HCT116 (cell line): ENCODE results near the gene FSCN2. TPM values are rescaled to one million over a fixed set of nuclear protein-coding genes. Genes with fewer than 3 reads are reported as not detected.

Experiments
- ATAC-seq: fragments of 200-7000 bp; cut with Tn5 transposase; 2 replicates; pipeline ENCODE4 v1.9.1; 2020; ENCODE audit warnings: mild to moderate bottlenecking, moderate library complexity
- BruUV-seq: library from RNA; stranded (reverse); fragments of 400-500 nt; replicated peaks from 2 replicates; lab custom pipeline; 2021; lab: Mats Ljungman, UMichigan
- CTCF ChIA-PET: fragments of 300-600 bp; sonication (Branson Sonifier 250); formaldehyde crosslinking; loops from one replicate; lab custom pipeline; 2021; ENCODE audit warnings: antibody characterized with exemption; lab: Charles Lee
- POLR2A ChIA-PET: fragments of 300-600, 350-600 bp; sonication (Branson Sonifier 250); formaldehyde crosslinking; loops from one replicate; lab custom pipeline; 2021; ENCODE audit warnings: antibody characterized with exemption; lab: Charles Lee
- RAD21 ChIA-PET, 2 experiments: fragments of 300-600 bp; sonication (Branson Sonifier 250); formaldehyde crosslinking; loops; one replicate each; lab custom pipeline; 2023; ENCODE audit warnings: low total read pairs in 2 of 2; ENCODE audit not compliant: uncharacterized antibody in 2 of 2, unreplicated experiment in 2 of 2, low non-redundant PET in 1 of 2; lab: Charles Lee
- DNase-seq: peaks from one replicate; pipeline ENCODE4 v3.0.0-alpha.2; 2010; ENCODE audit warnings: low read depth, low spot score
- H2AFZ ChIP-seq: fragments of 200-600 bp; shearing (Covaris generic), sonication (generic); 2 replicates; pipeline ENCODE4 v1.6.1; 2017; ENCODE audit warnings: low read depth, mixed run types, mixed read lengths, antibody characterized with exemption, low read length; ENCODE audit not compliant: poor library complexity, severe bottlenecking
- H3K27ac ChIP-seq: 2 replicates; pipeline ENCODE4 v1.5.1; 2012; ENCODE audit warnings: low read depth, low read length
- H3K27me3 ChIP-seq: fragments of 200-600 bp; sonication (generic); 2 replicates; pipeline ENCODE4 v1.6.1; 2016; ENCODE audit warnings: mixed run types, low read length, mixed read lengths; ENCODE audit not compliant: insufficient read depth
- H3K36me3 ChIP-seq, 2 experiments: fragments of 200-500 bp in 1 of 2; fragments of 200-600 bp in 1 of 2; sonication (Bioruptor generic) in 1 of 2; sonication (generic) in 1 of 2; 2 replicates each; pipeline versions ENCODE4 v1.5.1 to v1.6.1; 2014 to 2016; ENCODE audit warnings: low read length in 2 of 2, inconsistent platforms in 1 of 2, mixed read lengths in 1 of 2, mixed run types in 1 of 2; ENCODE audit not compliant: insufficient read depth in 2 of 2, control insufficient read depth in 1 of 2
- H3K4me1 ChIP-seq, 2 experiments: fragments of 200-600 bp in 1 of 2; sonication (generic) in 1 of 2; 2 replicates each; pipeline versions ENCODE4 v1.5.1 to v1.6.1; 2012 to 2017; ENCODE audit warnings: low read length in 2 of 2, inconsistent platforms in 1 of 2, mild to moderate bottlenecking in 1 of 2, mixed read lengths in 1 of 2, mixed run types in 1 of 2, moderate library complexity in 1 of 2; ENCODE audit not compliant: insufficient read depth in 2 of 2, control insufficient read depth in 1 of 2
- H3K4me2 ChIP-seq: fragments of 200-600 bp; sonication (generic); 2 replicates; pipeline ENCODE4 v1.6.1; 2017; ENCODE audit warnings: mixed run types, low read length, mixed read lengths
- H3K4me3 ChIP-seq, 2 experiments: fragments of 200-600 bp in 1 of 2; sonication (generic) in 1 of 2; replicated peaks in 1 of 2; 2 replicates each; pipeline ENCODE4 v1.5.1; 2011 to 2016; ENCODE audit warnings: low read length in 2 of 2, control low read depth in 1 of 2, low read depth in 1 of 2, mild to moderate bottlenecking in 1 of 2, mixed read lengths in 1 of 2, mixed run types in 1 of 2
- H3K79me2 ChIP-seq: fragments of 200-600 bp; sonication (generic); 2 replicates; pipeline ENCODE4 v1.6.1; 2017; ENCODE audit warnings: mild to moderate bottlenecking, mixed run types, low read length, moderate library complexity, mixed read lengths; ENCODE audit not compliant: insufficient read depth
- H3K9ac ChIP-seq: fragments of 200-600 bp; sonication (generic); 2 replicates; pipeline ENCODE4 v1.6.1; 2016; ENCODE audit warnings: low read length, mixed read lengths
- H3K9me2 ChIP-seq: fragments of 200-600 bp; sonication (generic), shearing (Covaris generic); 2 replicates; pipeline ENCODE4 v1.6.1; 2017; ENCODE audit warnings: mixed run types, mild to moderate bottlenecking, moderate library complexity; ENCODE audit not compliant: insufficient read depth
- H3K9me3 ChIP-seq, 2 experiments: fragments of 200-500 bp in 1 of 2; fragments of 200-600 bp in 1 of 2; sonication (Bioruptor generic) in 1 of 2; sonication (generic) in 1 of 2; 2 replicates each; pipeline ENCODE4 v1.6.1; 2014 to 2017; ENCODE audit warnings: low read length in 2 of 2, mixed read lengths in 2 of 2, inconsistent platforms in 1 of 2, low read depth in 1 of 2, mild to moderate bottlenecking in 1 of 2, mixed run types in 1 of 2, moderate library complexity in 1 of 2; ENCODE audit not compliant: control insufficient read depth in 1 of 2, insufficient read depth in 1 of 2
- H4K20me1 ChIP-seq: fragments of 200-600 bp; sonication (generic), shearing (Covaris generic); 2 replicates; pipeline ENCODE4 v1.6.1; 2017; ENCODE audit warnings: mixed run types, mild to moderate bottlenecking, moderate library complexity; ENCODE audit not compliant: insufficient read depth
- CBX3 ChIP-seq: IDR thresholded peaks from 2 replicates; pipeline ENCODE4 v1.6.1; 2012; ENCODE audit warnings: low read depth
- CEBPB ChIP-seq: IDR thresholded peaks from 2 replicates; pipeline ENCODE4 v1.6.1; 2012; ENCODE audit warnings: low read depth
- EGR1 ChIP-seq: IDR thresholded peaks from 2 replicates; pipeline ENCODE4 v1.6.1; 2012; ENCODE audit warnings: low read depth
- ELF1 ChIP-seq: IDR thresholded peaks from 2 replicates; pipeline ENCODE4 v1.6.1; 2012; ENCODE audit warnings: low read depth, borderline replicate concordance
- EZH2 ChIP-seq: fragments of 200-600 bp; sonication (generic); IDR thresholded peaks from 2 replicates; pipeline ENCODE4 v1.6.1; 2017; ENCODE audit warnings: antibody characterized with exemption, mixed run types
- EZH2phosphoT487 ChIP-seq: fragments of 200-600 bp; IDR thresholded peaks from 2 replicates; pipeline ENCODE4 v1.6.1; 2018; ENCODE audit warnings: antibody characterized with exemption, borderline replicate concordance
- FOSL1 ChIP-seq: IDR thresholded peaks from 2 replicates; pipeline ENCODE4 v1.6.1; 2012; ENCODE audit warnings: low read depth
- JUND ChIP-seq: IDR thresholded peaks from 2 replicates; pipeline ENCODE4 v1.6.1; 2012
- POLR2A ChIP-seq: IDR thresholded peaks from 2 replicates; pipeline ENCODE4 v1.7.0; 2011; ENCODE audit warnings: borderline replicate concordance; ENCODE audit not compliant: insufficient read depth, insufficient read length; ENCODE audit errors: extremely low read depth
- POLR2AphosphoS5 ChIP-seq: IDR thresholded peaks from 2 replicates; pipeline ENCODE4 v1.6.1; 2011; ENCODE audit warnings: mild to moderate bottlenecking, low read depth, low read length, moderate library complexity
- RAD21 ChIP-seq: IDR thresholded peaks from 2 replicates; pipeline ENCODE4 v1.6.1; 2012; ENCODE audit warnings: low read depth, mild to moderate bottlenecking
- SIN3A ChIP-seq: IDR thresholded peaks from 2 replicates; pipeline ENCODE4 v1.6.1; 2012; ENCODE audit warnings: low read depth
- SP1 ChIP-seq: IDR thresholded peaks from 2 replicates; pipeline ENCODE4 v1.6.1; 2012; ENCODE audit warnings: low read depth
- SRF ChIP-seq: IDR thresholded peaks from 2 replicates; pipeline ENCODE4 v1.6.1; 2012; ENCODE audit warnings: low read depth
- YY1 ChIP-seq: IDR thresholded peaks from 2 replicates; pipeline ENCODE4 v1.6.1; 2011; ENCODE audit warnings: low read length, low read depth, moderate library complexity, mild to moderate bottlenecking; ENCODE audit not compliant: insufficient replicate concordance; ENCODE audit errors: extremely low read depth
- ZNF274 ChIP-seq: fragments of 200-500 bp; sonication (Bioruptor generic); IDR thresholded peaks from 2 replicates; pipeline ENCODE4 v1.6.1; 2014; ENCODE audit warnings: mild to moderate bottlenecking, low read depth, low read length, inconsistent platforms
- intact Hi-C: fragments of 100-400 bp; cut with micrococcal nuclease; formaldehyde crosslinking; loops from 2 replicates; pipeline ENCODE4 v1.10.0; 2022
- total RNA-seq: library from RNA; stranded (reverse); gene quantifications from one replicate; pipeline ENCODE4 v1.2.1, GENCODE V29; 2021; ENCODE audit not compliant: unreplicated experiment
- TF ChIP-seq, protein P1 (sequence below): IDR thresholded peaks from 2 replicates; pipeline ENCODE4 v1.6.1; 2012
- TF ChIP-seq, protein P2 (sequence below): IDR thresholded peaks from 2 replicates; pipeline ENCODE4 v1.6.1; 2012

FSCN2 gene
- total RNA-seq, 1 experiment from 2014 or later: 10.1 TPM

DNA sequence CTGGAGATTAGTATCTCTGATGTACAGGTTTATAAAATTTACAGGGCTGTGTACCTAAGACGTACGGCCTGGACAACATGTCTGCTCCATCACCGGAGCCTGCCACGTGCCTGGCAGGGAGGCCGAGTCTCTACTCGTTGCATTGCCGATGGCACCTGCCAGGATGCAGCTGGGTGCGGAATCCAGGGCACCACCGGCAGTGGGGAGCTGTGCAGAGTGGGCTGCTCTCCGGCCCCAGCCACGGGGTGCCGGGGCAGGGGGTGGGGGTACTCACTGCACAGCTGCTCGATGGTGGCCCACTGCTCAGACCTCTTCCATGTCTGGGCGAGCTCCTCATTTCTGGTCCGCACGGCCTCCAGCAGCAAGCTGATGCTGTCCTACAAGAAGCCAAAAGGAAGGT is 37.1 kb downstream of the FSCN2 start:
- ChIA-PET CTCF (no interaction called here), POLR2A (no interaction called here), RAD21 (no interaction called here)
- H4K20me1 ChIP-seq: 0 out of 2 replicates have a peak, but pooled peaks cover 3% of the 10 kb centered on the region
- intact Hi-C loops: loop anchor here (5.0 kb wide), 1 partner anchor 37 kb away; no protein-coding TSS in a partner anchor
- no peaks in the 10 kb centered on the region for H3K27me3 ChIP-seq
- no peak overlapping the region for H3K4me3 ChIP-seq
- no peak for DNase-seq
- H3K9ac ChIP-seq: no peak overlapping the region
- peaks cover 3% of the 10 kb centered on the region; the same call in 1 of the 2 replicates for H3K79me2 ChIP-seq
- TF ChIP-seq FOSL1 (no peak), SRF (no peak), ZNF274 (no peak), YY1 (no peak), EZH2phosphoT487 (no peak), CEBPB (no peak)
- TF ChIP-seq, protein P1, sequence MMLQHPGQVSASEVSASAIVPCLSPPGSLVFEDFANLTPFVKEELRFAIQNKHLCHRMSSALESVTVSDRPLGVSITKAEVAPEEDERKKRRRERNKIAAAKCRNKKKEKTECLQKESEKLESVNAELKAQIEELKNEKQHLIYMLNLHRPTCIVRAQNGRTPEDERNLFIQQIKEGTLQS: no peak
- H2AFZ ChIP-seq: no peak overlapping the region
- H3K36me3 ChIP-seq: peaks cover 59 to 81% of the 10 kb centered on the region in 2 experiments
- no peak overlapping the region for H3K4me2 ChIP-seq
- no peak for ATAC-seq
- peaks cover 18 to 24% of the 10 kb centered on the region in 2 experiments for H3K4me1 ChIP-seq
- H3K9me2 ChIP-seq: no peaks in the 10 kb centered on the region
- H3K27ac ChIP-seq: no peak overlapping the region
- H3K9me3 ChIP-seq: no peaks in the 10 kb centered on the region
- BruUV-seq: no TSS peak

DNA sequence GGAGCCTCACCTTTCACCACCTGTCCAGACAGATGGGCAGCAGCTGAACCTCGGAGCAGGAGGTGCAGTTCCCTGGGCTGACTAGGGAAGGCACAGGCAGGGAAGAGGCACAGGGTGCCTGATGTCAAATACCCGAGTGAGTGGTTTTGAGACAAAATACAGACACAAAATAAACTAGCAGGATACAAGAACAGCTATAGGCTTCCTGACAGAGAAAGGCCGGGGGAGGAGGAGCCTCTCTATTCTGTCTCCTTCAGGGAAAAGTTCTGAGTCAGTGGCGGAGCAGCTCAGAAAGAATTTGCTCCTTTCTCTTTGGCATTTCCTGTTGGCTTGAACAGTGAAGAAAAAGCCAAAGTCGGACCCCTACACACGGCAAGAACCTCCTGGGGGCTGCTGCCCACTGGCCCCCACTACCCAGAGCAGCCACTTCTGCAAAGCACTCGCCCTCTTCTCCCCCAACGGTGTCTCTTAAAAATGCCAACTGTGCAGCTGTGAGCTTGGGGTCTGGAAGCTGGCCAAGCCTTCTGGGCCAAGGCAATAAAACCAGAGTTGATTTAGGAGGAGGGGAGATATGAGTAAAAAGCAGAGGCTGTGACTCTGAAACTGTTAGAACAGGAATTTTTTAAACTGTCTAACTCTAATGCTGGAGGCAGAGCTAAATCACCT is 38.4 kb downstream of the FSCN2 start:
- Histone ChIP-seq H4K20me1 (0 out of 2 replicates have a peak, but pooled peaks cover 3% of the 10 kb centered on the region), H3K4me1 (peaks cover 18 to 24% of the 10 kb centered on the region in 2 experiments), H3K79me2 (peaks cover 3% of the 10 kb centered on the region; the same call in 1 of the 2 replicates), H3K9me2 (no peaks in the 10 kb centered on the region), H3K27ac (peak overlapping the region; percentile 61), H3K36me3 (peaks cover 62 to 85% of the 10 kb centered on the region in 2 experiments), H3K9ac (peak overlapping the region; percentile 20; the same call in 1 of the 2 replicates), H3K27me3 (no peaks in the 10 kb centered on the region), H3K4me2 (peak overlapping the region; percentile 66), H3K9me3 (no peaks in the 10 kb centered on the region), H3K4me3 (peak overlapping the region in 1 of 2 experiments; percentile 23; a peak in 2 of 4 replicates), H2AFZ (no peak overlapping the region)
- intact Hi-C loops: loop anchor here (5.0 kb wide), 1 partner anchor 36 kb away; no protein-coding TSS in a partner anchor
- POLR2A ChIA-PET: interaction anchor here (0.9 to 1.3 kb wide), 4 partner anchors 9 to 14 kb away, joined by 3 to 5 read pairs (median 4); partner anchors contain the start of gene FAAP100
- no TSS peak for BruUV-seq
- CTCF ChIA-PET: interaction anchor here (1.4 kb wide), 1 partner anchor 34 kb away, joined by 3 read pairs; no protein-coding TSS in a partner anchor
- ATAC-seq: peak; percentile 79
- peak; percentile 41 for DNase-seq
- RAD21 ChIA-PET: no interaction called here
- TF ChIP-seq EZH2: no peak
- no peak for TF ChIP-seq EGR1
- peak; percentile 59; the same call in 1 of the 2 replicates for TF ChIP-seq JUND
- no peak for TF ChIP-seq SIN3A
- no peak; the same call in 1 of the 2 replicates for TF ChIP-seq SRF
- no peak for TF ChIP-seq ZNF274
- TF ChIP-seq SP1: peak; percentile 45
- TF ChIP-seq POLR2A: no peak
- no peak for TF ChIP-seq CBX3
- peak; percentile 36 for TF ChIP-seq FOSL1
- TF ChIP-seq ELF1: no peak; the same call in 1 of the 2 replicates
- TF ChIP-seq, protein P2, sequence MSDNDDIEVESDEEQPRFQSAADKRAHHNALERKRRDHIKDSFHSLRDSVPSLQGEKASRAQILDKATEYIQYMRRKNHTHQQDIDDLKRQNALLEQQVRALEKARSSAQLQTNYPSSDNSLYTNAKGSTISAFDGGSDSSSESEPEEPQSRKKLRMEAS: no peak
- TF ChIP-seq YY1: no peak
- peak; percentile 36; the same call in 1 of the 2 replicates for TF ChIP-seq POLR2AphosphoS5
- no peak for TF ChIP-seq RAD21
- no peak for TF ChIP-seq EZH2phosphoT487
